Measurements from ENCODE around the gene KCNH3.

DNA sequence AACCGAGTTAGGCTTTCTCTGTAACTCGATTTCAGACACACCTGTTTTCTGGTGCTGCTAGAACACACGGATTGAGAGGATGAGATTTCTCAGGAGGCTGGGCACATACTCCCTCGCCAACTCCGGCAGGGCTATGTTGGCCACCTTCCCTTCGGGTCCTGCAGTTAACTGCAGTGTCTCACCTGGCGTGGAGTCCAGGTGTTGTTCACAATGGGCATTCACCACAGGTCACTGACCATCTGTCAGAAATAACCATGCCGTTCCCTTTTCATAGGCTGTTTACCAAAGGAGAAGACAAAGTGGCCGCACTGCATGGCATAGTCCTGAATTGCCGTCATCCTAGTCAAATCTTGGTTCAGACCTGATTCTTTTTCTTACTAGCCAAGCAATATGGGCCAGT is 5.5 kb upstream of the KCNH3 start:
- TF ChIP-seq POLR2A (IDR thresholded peaks at IDR 0.05; ENCODE audit: control extremely low read depth in 1 of 2, low read depth in 2 of 2, low read length in 2 of 2): no peak
- no peak for TF ChIP-seq EGR1 (IDR thresholded peaks at IDR 0.05; ENCODE audit: borderline replicate concordance, low read depth, low read length)
- no peak for TF ChIP-seq BCL11A (IDR thresholded peaks at IDR 0.05; ENCODE audit: low read depth in 2 of 2, low read length in 2 of 2)
- TF ChIP-seq, protein P1, sequence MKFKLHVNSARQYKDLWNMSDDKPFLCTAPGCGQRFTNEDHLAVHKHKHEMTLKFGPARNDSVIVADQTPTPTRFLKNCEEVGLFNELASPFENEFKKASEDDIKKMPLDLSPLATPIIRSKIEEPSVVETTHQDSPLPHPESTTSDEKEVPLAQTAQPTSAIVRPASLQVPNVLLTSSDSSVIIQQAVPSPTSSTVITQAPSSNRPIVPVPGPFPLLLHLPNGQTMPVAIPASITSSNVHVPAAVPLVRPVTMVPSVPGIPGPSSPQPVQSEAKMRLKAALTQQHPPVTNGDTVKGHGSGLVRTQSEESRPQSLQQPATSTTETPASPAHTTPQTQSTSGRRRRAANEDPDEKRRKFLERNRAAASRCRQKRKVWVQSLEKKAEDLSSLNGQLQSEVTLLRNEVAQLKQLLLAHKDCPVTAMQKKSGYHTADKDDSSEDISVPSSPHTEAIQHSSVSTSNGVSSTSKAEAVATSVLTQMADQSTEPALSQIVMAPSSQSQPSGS (IDR thresholded peaks at IDR 0.05; ENCODE audit: low read length): no peak
- TF ChIP-seq TAF1 (IDR thresholded peaks at IDR 0.05; ENCODE audit: low read depth, low read length): no peak
- no peak for TF ChIP-seq HDAC6 (IDR thresholded peaks at IDR 0.05; ENCODE audit: low read depth, low read length)
- no peak for TF ChIP-seq RAD21 (IDR thresholded peaks at IDR 0.05 in 1 of 2, conservative IDR thresholded peaks at IDR 0.05 in 1 of 2; ENCODE audit: low read depth in 2 of 2, low read length in 2 of 2)
- TF ChIP-seq EZH2 (IDR thresholded peaks at IDR 0.05; ENCODE audit: low read depth, low read length, severe bottlenecking): no peak
- no peak for TF ChIP-seq EP300 (IDR thresholded peaks at IDR 0.05; ENCODE audit: borderline replicate concordance in 1 of 2, low read depth in 2 of 2, low read length in 2 of 2)
- TF ChIP-seq KDM5A (IDR thresholded peaks at IDR 0.05; ENCODE audit: low read length): no peak
- TF ChIP-seq GABPA (IDR thresholded peaks at IDR 0.05; ENCODE audit: borderline replicate concordance, insufficient read depth, low read length): no peak
- TF ChIP-seq, protein P2, sequence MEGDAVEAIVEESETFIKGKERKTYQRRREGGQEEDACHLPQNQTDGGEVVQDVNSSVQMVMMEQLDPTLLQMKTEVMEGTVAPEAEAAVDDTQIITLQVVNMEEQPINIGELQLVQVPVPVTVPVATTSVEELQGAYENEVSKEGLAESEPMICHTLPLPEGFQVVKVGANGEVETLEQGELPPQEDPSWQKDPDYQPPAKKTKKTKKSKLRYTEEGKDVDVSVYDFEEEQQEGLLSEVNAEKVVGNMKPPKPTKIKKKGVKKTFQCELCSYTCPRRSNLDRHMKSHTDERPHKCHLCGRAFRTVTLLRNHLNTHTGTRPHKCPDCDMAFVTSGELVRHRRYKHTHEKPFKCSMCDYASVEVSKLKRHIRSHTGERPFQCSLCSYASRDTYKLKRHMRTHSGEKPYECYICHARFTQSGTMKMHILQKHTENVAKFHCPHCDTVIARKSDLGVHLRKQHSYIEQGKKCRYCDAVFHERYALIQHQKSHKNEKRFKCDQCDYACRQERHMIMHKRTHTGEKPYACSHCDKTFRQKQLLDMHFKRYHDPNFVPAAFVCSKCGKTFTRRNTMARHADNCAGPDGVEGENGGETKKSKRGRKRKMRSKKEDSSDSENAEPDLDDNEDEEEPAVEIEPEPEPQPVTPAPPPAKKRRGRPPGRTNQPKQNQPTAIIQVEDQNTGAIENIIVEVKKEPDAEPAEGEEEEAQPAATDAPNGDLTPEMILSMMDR (IDR thresholded peaks at IDR 0.05; ENCODE audit: control extremely low read depth in 1 of 3, insufficient read depth in 1 of 3, low read depth in 1 of 3, low read length in 3 of 3): no peak

All from H1 (cell line).